WI38 (cell line): ENCODE measurements around the gene CLMP.

ENCODE experiments used
- H3K4me3 ChIP-seq: 2 replicates; pipeline ENCODE4 v1.5.1; 2011; ENCODE audit warnings: low read depth, mild to moderate bottlenecking, control low read depth, low read length
- CTCF ChIP-seq: IDR thresholded peaks from 2 replicates; pipeline ENCODE4 v1.5.1; 2012; ENCODE audit warnings: low read depth, mild to moderate bottlenecking, control low read depth, low read length

The CLMP gene

GRCh38 chr11:123168241-123168640 is 26.8 kb downstream of the CLMP start:
- no peak for TF ChIP-seq CTCF

GRCh38 chr11:123166071-123166559 is 28.9 kb downstream of the CLMP start:
- peak; percentile 70 for TF ChIP-seq CTCF

More at GRCh38 chr11:123168241-123168640, 26.8 kb downstream of the CLMP start:
- H3K4me3 ChIP-seq: no peak overlapping the region

GRCh38 chr11:123164732-123165450 is 30.2 kb downstream of the CLMP start:
- no peak for TF ChIP-seq CTCF
- H3K4me3 ChIP-seq: no peak overlapping the region

More at GRCh38 chr11:123166071-123166559, 28.9 kb downstream of the CLMP start:
- H3K4me3 ChIP-seq: no peak overlapping the region

- peak; percentile 39; the same call in 1 of the 2 replicates for TF ChIP-seq CTCF
Observed at GRCh38 chr11:123163621-123164020, 31.4 kb downstream of the CLMP start.

GRCh38 chr11:123161376-123162030 is 33.5 kb downstream of the CLMP start:
- no peak for TF ChIP-seq CTCF
- H3K4me3 ChIP-seq: no peak overlapping the region

More at GRCh38 chr11:123163621-123164020, 31.4 kb downstream of the CLMP start:
- no peak overlapping the region for H3K4me3 ChIP-seq

- no peak for TF ChIP-seq CTCF
- no peak overlapping the region for H3K4me3 ChIP-seq
Observed at GRCh38 chr11:123159183-123159857, 35.7 kb downstream of the CLMP start.
